Pons (tissue), 1 donor: ENCODE measurements around the gene KIAA1217.
A peak's percentile ranks its signal among the peaks of the same experiment; 100 is the strongest.

Experiments used
- DNase-seq: peaks from one replicate; pipeline ENCODE4 v3.0.0-alpha.2; 2016; ENCODE audit warnings: low spot score

KIAA1217 gene

DNA sequence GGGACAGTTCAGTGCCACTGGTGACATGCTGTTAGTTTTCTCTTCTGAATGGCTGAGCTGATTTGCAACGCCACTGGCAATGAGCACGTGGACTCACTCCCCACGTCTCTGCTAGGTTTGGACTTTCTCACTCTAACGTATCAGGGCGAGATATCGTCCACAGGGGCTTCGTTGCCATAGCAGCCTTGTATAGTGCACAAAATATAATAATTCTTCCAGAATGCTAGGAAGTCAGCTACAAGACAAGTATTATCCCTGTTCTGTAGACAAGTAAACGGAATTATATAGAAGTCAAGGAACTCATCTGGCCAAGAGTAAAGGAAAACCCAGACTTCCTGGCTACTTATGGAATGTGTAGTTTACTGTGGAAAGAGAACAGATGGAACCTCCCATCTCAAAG, 288.0 kb downstream of the KIAA1217 start:
- no peak for DNase-seq

GRCh38 chr10:24501056-24501711, 292.2 kb downstream of the KIAA1217 start:
- no peak for DNase-seq

- no peak for DNase-seq
These were observed 293.1 kb downstream of the KIAA1217 start for GRCh38 chr10:24502006-24502405.

GRCh38 chr10:24502801-24503460, 294.0 kb downstream of the KIAA1217 start:
- no peak for DNase-seq

- DNase-seq: peak; percentile 20
These were observed 294.8 kb downstream of the KIAA1217 start for GRCh38 chr10:24503461-24504320.

- DNase-seq: no peak
These were observed 296.8 kb downstream of the KIAA1217 start for GRCh38 chr10:24505759-24506158.

DNA sequence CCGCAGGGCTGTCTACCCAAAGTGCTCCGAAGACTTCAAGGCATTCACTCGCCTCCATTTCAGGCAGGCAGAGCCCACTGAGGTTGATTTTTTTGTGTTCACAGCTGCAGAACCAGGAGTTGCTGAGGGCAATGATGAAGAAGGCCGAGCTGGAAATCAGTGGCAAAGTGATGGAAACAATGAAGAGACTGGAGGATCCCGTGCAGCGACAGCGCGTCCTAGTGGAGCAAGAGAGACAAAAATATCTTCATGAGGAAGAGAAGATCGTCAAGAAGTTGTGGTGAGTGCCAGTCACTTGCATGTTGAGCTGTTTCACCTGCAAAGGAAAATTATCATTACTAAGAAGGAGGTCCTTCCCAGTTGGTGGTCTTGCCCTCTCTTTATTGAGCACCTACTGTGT, 304.2 kb downstream of the KIAA1217 start:
- peak; percentile 36 for DNase-seq

- DNase-seq: no peak
These were observed 306.5 kb downstream of the KIAA1217 start for GRCh38 chr10:24515481-24515880.

DNA sequence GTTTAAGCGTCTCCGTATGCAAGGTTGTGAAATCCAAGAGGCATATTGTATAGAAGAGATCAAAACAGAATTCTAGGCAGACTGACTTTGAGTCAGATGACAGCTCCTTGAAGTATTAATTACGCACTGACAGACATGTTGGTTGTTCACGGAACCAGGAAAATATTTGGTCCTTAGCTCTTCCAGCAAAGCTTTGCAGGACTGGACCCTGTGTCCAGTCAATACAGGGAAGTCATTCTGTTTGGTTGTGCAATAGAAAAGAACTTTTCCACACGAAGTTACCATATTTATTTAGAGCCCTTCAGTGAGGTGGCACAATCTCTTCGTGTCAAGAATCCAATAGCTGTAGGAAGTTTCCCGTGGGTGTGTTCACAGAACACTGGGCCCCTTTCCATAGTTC, 309.5 kb downstream of the KIAA1217 start:
- no peak for DNase-seq

DNA sequence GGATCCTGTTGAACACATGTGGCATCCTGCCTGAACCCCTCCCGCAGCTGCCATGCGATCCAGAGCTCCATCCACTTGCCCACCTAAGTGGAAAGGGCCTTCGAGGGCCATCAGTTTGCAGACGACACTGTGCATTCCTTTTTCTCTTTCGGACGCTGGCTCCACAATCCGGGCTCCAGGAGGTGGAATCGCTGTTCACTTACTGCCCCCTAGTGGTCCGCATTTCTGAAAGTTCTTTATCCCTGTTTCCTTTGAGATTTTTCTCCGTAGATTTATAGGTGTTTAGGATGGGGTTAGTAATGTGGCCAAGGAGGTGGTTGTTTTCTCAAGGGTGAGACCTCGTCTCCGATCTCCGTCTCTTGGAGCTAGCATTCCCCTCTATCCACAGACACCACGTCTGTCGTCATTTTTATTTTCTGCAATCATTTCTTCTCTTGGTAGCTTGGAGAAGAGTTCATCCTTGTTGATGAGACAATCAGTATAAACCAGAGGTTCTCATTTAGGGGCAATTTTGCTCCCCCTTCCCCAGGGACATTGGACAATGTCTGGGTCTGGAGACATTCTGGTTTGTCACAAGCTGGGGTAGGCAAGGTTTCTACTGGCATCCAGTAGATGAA, 310.2 kb downstream of the KIAA1217 start:
- peak; percentile 66 for DNase-seq

GRCh38 chr10:24519950-24520349, 311.0 kb downstream of the KIAA1217 start:
- DNase-seq: no peak

GRCh38 chr10:24524314-24524713, 315.4 kb downstream of the KIAA1217 start:
- DNase-seq: no peak

- no peak for DNase-seq
These were observed 317.2 kb downstream of the KIAA1217 start for GRCh38 chr10:24526085-24526649.

DNA sequence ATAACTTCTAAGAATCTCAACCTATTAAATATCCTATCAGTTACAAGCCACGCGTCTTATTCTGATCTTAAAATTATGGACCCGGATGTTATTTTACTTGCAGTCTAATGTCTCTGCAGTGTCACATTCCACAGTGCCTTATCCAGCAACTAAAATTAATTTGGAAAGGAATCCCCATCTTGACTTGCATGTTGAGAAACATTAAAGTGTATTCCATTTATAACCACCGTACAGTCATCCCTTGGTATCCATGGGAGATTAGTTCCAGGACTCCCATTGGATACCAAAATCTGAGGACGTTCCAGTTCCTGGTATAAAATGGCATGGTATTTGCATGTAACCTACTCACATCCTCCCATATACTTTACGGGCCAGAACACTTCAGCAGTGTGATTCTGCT, 320.0 kb downstream of the KIAA1217 start:
- DNase-seq: no peak

DNA sequence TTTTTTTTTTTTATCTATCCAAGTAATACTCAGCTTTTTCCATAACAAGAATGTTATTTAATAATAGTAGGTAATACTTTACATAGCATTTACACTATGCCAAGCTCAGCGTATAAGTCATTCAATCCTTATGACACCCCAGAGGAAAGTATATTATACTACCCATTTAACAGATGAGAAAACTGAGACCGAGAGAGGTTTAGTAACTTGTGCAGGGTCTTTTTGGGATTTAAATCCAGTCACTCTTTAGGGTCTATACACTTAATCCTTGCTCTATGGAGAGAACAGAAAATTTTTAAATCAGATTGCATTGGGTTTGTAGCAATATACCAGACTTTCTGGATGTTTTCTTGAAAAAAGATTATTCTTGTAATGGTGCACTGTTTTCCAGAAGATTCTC, 322.5 kb downstream of the KIAA1217 start:
- DNase-seq: no peak

DNA sequence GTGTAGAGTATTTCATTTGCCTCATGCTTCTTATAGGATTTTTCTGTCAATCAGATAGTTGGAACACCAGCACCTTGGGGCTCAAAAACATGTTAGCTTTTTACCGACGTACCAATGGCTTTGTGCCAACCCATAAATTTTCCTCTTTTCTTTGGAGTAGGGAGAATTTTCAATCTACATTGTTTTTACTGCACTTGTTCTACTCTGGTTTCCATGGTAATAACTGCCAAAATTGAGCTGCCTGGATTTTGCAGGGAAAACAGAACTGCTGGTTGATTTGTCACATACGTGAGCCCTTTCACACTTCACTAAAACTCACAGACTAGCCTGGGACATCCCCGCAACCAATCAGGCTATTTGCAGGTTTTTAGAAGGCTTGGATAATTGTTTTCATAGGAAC, 325.0 kb downstream of the KIAA1217 start:
- DNase-seq: no peak

DNA sequence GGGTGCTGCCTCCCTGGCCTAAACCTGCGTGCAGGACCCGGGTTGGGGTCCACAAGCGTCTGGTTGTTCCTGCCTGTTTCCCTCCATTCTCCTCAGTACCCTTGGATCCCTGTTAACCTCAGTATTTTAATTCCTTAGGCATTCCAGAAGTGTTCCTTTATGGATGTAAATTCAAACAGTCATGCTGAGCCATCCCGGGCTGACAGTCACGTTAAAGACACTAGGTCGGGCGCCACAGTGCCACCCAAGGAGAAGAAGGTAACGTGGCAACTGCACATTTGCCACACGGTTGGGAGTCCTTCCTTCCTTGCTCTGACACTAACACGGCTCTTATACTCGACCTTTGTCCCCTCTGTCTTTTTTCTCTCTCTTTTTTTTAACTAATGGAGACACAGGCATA, 327.7 kb downstream of the KIAA1217 start:
- no peak for DNase-seq

DNA sequence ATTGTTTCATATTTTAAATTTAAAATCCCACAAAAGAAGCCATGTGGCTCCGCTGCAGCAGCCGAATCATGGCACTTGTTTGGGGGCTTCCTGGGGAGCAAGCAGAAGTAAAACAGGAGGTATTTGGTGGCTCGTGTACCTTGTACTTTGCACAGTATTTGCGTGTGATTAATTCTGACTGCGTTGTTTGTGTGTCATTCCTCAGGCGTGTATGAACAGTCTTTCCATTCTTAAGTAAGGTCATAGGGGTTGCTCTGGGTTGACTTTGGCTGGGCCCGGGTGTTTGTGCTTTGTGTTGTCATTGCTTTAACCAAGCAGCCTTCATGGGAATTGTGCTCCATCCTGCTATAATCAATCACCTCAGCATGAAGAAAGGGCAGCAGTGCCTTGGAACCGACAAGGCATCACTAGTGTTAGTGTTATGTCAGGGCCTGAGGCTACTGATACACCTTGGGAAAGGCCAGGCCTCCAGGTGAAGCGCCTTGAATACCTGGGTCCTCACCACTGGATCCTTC, 332.4 kb downstream of the KIAA1217 start:
- DNase-seq: no peak

- no peak for DNase-seq
These were observed 333.7 kb downstream of the KIAA1217 start for GRCh38 chr10:24542314-24543270.

GRCh38 chr10:24544776-24545175, 335.8 kb downstream of the KIAA1217 start:
- DNase-seq: no peak

- DNase-seq: no peak
These were observed 336.6 kb downstream of the KIAA1217 start for GRCh38 chr10:24545585-24545984.
